ENCODE results near the gene TRIM51. TPM values are rescaled to one million over a fixed set of nuclear protein-coding genes. Genes with fewer than 3 reads are reported as not detected.

TRIM51 gene
- total RNA-seq: not detected in 2 replicates

GRCh38 chr11:55882997-55883396, at the start of gene TRIM51:
Gene TRIM51 (plus strand): TSS chr11:55883297. CDS start chr11:55885429, 2,132 bp downstream.

GRCh38 chr11:55838452-55838851, 44.6 kb upstream of the TRIM51 start, which contains the start of gene OR5D16:
Gene OR5D16 (plus strand): TSS chr11:55838752. CDS start chr11:55838752, 0 bp downstream.

GRCh38 chr11:55914482-55914881, 31.4 kb downstream of the TRIM51 start, which contains the start of gene OR5W2:
Gene OR5W2 (minus strand): TSS chr11:55914582. CDS start chr11:55914582, 0 bp downstream.

GRCh38 chr11:55936300-55936699, 53.2 kb downstream of the TRIM51 start, which contains the start of gene OR5I1:
Gene OR5I1 (minus strand): TSS chr11:55936400. CDS start chr11:55936400, 0 bp downstream.

Small RNA genes lying within 50 kb of the gene (small RNA-seq; reads per million reads assigned to genes)
- gene AC036111.3: not detected

Other genes with a start within 250 kb of the TRIM51 start
- gene OR4P4, start 248.2 kb upstream of the TRIM51 start, total RNA-seq: not detected in 2 replicates
- not detected in 2 replicates for gene OR4S2, start 235.0 kb upstream of the TRIM51 start, total RNA-seq
- not detected in 2 replicates for gene OR4C6, start 221.1 kb upstream of the TRIM51 start, total RNA-seq
- gene OR5D13, start 109.9 kb upstream of the TRIM51 start, total RNA-seq: not detected in 2 replicates
- not detected in 2 replicates for gene OR5D14, start 87.7 kb upstream of the TRIM51 start, total RNA-seq
- gene OR5L1, start 71.9 kb upstream of the TRIM51 start, total RNA-seq: not detected in 2 replicates
- gene OR5D18, start 63.7 kb upstream of the TRIM51 start, total RNA-seq: not detected in 2 replicates
- not detected in 2 replicates for gene OR5L2, start 56.1 kb upstream of the TRIM51 start, total RNA-seq
- gene OR5D16, start 44.5 kb upstream of the TRIM51 start, total RNA-seq: not detected in 2 replicates
- not detected in 2 replicates for gene OR5W2, start 31.3 kb downstream of the TRIM51 start, total RNA-seq
- gene OR5I1, start 53.1 kb downstream of the TRIM51 start, total RNA-seq: not detected in 2 replicates
- gene OR10AG1, start 86.6 kb downstream of the TRIM51 start, total RNA-seq: not detected in 2 replicates
- not detected in 2 replicates for gene OR5F1, start 111.3 kb downstream of the TRIM51 start, total RNA-seq
- not detected in 2 replicates for gene OR5AS1, start 144.4 kb downstream of the TRIM51 start, total RNA-seq
- gene OR8I2, start 210.0 kb downstream of the TRIM51 start, total RNA-seq: not detected in 2 replicates
- gene OR8H2, start 220.4 kb downstream of the TRIM51 start, total RNA-seq: not detected in 2 replicates
- not detected in 2 replicates for gene OR8H3, start 239.1 kb downstream of the TRIM51 start, total RNA-seq